Measurements from ENCODE around the gene KMT5B. TPM values are rescaled to one million over a fixed set of nuclear protein-coding genes. Genes with fewer than 3 reads are reported as not detected.

Gene KMT5B
- total RNA-seq, 4 donors from 2014 or later: 25.5 to 47.1 (median 40.3) TPM

- Histone ChIP-seq H3K4me1 (peaks cover 0 to 20% (median 5%) of the 10 kb centered on the region in 4 donors), H3K27me3 (no peaks in the 10 kb centered on the region), H3K27ac (peak overlapping the region; percentile 49 to 94 (median 81)), H3K4me3 (peak overlapping the region; percentile 39 to 74 (median 58)), H3K36me3 (no peaks in the 10 kb centered on the region), H3K9me3 (no peaks in the 10 kb centered on the region)
- 8 to 22% methylated on average over 26 to 31 of the region's 48 CpGs for WGBS, 2 donors
- TF ChIP-seq POLR2A (IDR thresholded peaks at IDR 0.05) (peak in 1 of 2 donors; percentile 15), EP300 (IDR thresholded peaks at IDR 0.05) (no peak), CTCF (IDR thresholded peaks at IDR 0.05) (peak in 1 of 5 experiments; percentile 4)
- DNase-seq (ENCODE audit: low spot score in 2 of 2): no peak
These were observed 85.1 kb downstream of the KMT5B start for GRCh38 chr11:68127714-68128681.

GRCh38 chr11:68125164-68125563 lies 87.9 kb downstream of the KMT5B start:
- peak overlapping the region in 1 of 4 donors; percentile 26 for H3K27ac ChIP-seq
- no peaks in the 10 kb centered on the region for H3K36me3 ChIP-seq
- TF ChIP-seq CTCF (IDR thresholded peaks at IDR 0.05): no peak
- TF ChIP-seq POLR2A (IDR thresholded peaks at IDR 0.05): no peak
- no peak for TF ChIP-seq EP300 (IDR thresholded peaks at IDR 0.05)
- WGBS, 2 donors: 68 to 87% methylated on average over 3 to 4 of the region's 4 CpGs
- no peak for DNase-seq (ENCODE audit: low spot score in 2 of 2)
- H3K4me3 ChIP-seq: no peak overlapping the region
- no peaks in the 10 kb centered on the region for H3K27me3 ChIP-seq
- H3K9me3 ChIP-seq: no peaks in the 10 kb centered on the region
- H3K4me1 ChIP-seq: peaks cover 0 to 31% (median 12%) of the 10 kb centered on the region in 4 donors

- peak overlapping the region in 3 of 4 donors; percentile 17 to 72 (median 66) for H3K27ac ChIP-seq
- 83 to 88% methylated on average over 9 of the region's 9 CpGs for WGBS, 2 donors
- no peak for DNase-seq (ENCODE audit: low spot score in 2 of 2)
These were observed 90.1 kb downstream of the KMT5B start for GRCh38 chr11:68122936-68123539.

GRCh38 chr11:68121067-68121899 lies 91.8 kb downstream of the KMT5B start, which contains the start of gene CHKA:
Gene CHKA, minus strand, starts transcription at chr11:68121388. Its CDS starts 211 bp downstream, at chr11:68121177.
- TF ChIP-seq POLR2A (IDR thresholded peaks at IDR 0.05) (peak; percentile 96 to 97), CTCF (IDR thresholded peaks at IDR 0.05) (peak in 2 of 5 experiments; percentile 42 to 49), EP300 (IDR thresholded peaks at IDR 0.05) (peak; percentile 50 to 84)
- peaks cover 0 to 50% (median 37%) of the 10 kb centered on the region in 4 donors for H3K4me1 ChIP-seq
- H3K36me3 ChIP-seq: no peaks in the 10 kb centered on the region
- H3K27ac ChIP-seq: peak within 1 kb of the TSS; percentile 96 to 100 (median 100)
- peak within 1 kb of the TSS; percentile 56 to 84 (median 72) for H3K4me3 ChIP-seq
- peak; percentile 84 to 87 for DNase-seq (ENCODE audit: low spot score in 2 of 2)
- H3K27me3 ChIP-seq: no peaks in the 10 kb centered on the region
- 1% methylated on average over 32 to 67 of the region's 107 CpGs for WGBS, 2 donors
- H3K9me3 ChIP-seq: no peaks in the 10 kb centered on the region

More at GRCh38 chr11:68122936-68123539, 90.1 kb downstream of the KMT5B start:
- no peak overlapping the region for H3K4me3 ChIP-seq
- H3K36me3 ChIP-seq: no peaks in the 10 kb centered on the region
- no peaks in the 10 kb centered on the region for H3K27me3 ChIP-seq
- peaks cover 0 to 41% (median 22%) of the 10 kb centered on the region in 4 donors for H3K4me1 ChIP-seq
- TF ChIP-seq CTCF (IDR thresholded peaks at IDR 0.05) (no peak), POLR2A (IDR thresholded peaks at IDR 0.05) (no peak), EP300 (IDR thresholded peaks at IDR 0.05) (no peak)
- no peaks in the 10 kb centered on the region for H3K9me3 ChIP-seq
